Osteoblast (primary cell): ENCODE data around the gene ETV4. TPM values are rescaled to one million over a fixed set of nuclear protein-coding genes. Genes with fewer than 3 reads are reported as not detected.

Experiments
- DNase-seq: peaks from one replicate; pipeline ENCODE4 v3.0.0; 2011; ENCODE audit warnings: low spot score, mixed read lengths; ENCODE audit not compliant: insufficient read length; ENCODE audit errors: missing footprints
- H2AFZ ChIP-seq: 2 replicates; pipeline ENCODE4 v1.6.0; 2011; ENCODE audit warnings: mild to moderate bottlenecking, low read length
- H3K27ac ChIP-seq: 2 replicates; pipeline ENCODE4 v1.5.1; 2011; ENCODE audit warnings: mild to moderate bottlenecking, low read depth, low read length, moderate library complexity
- H3K27me3 ChIP-seq: 2 replicates; pipeline ENCODE4 v1.6.0; 2012; ENCODE audit warnings: mild to moderate bottlenecking, control low read depth, inconsistent platforms, low read length, moderate library complexity; ENCODE audit not compliant: insufficient read depth
- H3K36me3 ChIP-seq: 2 replicates; pipeline ENCODE4 v1.5.1; 2011; ENCODE audit warnings: mild to moderate bottlenecking, low read length, control low read depth, moderate library complexity; ENCODE audit not compliant: insufficient read depth
- H3K4me1 ChIP-seq: 2 replicates; pipeline ENCODE4 v1.5.1; 2011; ENCODE audit warnings: mild to moderate bottlenecking, low read length, control low read depth, moderate library complexity; ENCODE audit not compliant: insufficient read depth
- H3K4me2 ChIP-seq: 2 replicates; pipeline ENCODE4 v1.6.0; 2011; ENCODE audit warnings: mild to moderate bottlenecking, low read length; ENCODE audit not compliant: insufficient read depth
- H3K4me3 ChIP-seq: fragments of 200-600 bp; sonication (generic); 3 replicates; pipeline ENCODE4 v1.5.1; 2012; ENCODE audit warnings: mild to moderate bottlenecking, low read length, inconsistent platforms; ENCODE audit not compliant: insufficient read depth
- H3K79me2 ChIP-seq: 2 replicates; pipeline ENCODE4 v1.6.0; 2012; ENCODE audit warnings: mild to moderate bottlenecking, low read length, control low read depth, inconsistent platforms; ENCODE audit not compliant: insufficient read depth
- H3K9me3 ChIP-seq: 2 replicates; pipeline ENCODE4 v1.5.1; 2011; ENCODE audit warnings: low read depth, low read length, control low read depth
- H4K20me1 ChIP-seq: 2 replicates; pipeline ENCODE4 v1.6.0; 2012; ENCODE audit warnings: mild to moderate bottlenecking, low read length, control low read depth; ENCODE audit not compliant: insufficient read depth
- CTCF ChIP-seq: IDR thresholded peaks from 2 replicates; pipeline ENCODE4 v1.5.1; 2011; ENCODE audit warnings: mild to moderate bottlenecking, low read depth, low read length, moderate library complexity; ENCODE audit errors: extremely low read depth
- total RNA-seq: library from RNA; depleted of rRNA; stranded (reverse); fragments of >200 nt; gene quantifications from 2 replicates; pipeline ENCODE4 v1.2.3, GENCODE V29; 2012

The ETV4 gene
- total RNA-seq, 1 donor, result 0.72 TPM

GRCh38 chr17:43479948-43480347, 66.2 kb downstream of the ETV4 start:
- H3K4me1 ChIP-seq, result peaks cover 11% of the 10 kb centered on the region
- DNase-seq, result no peak
- H3K9me3 ChIP-seq, result no peaks in the 10 kb centered on the region
- no peak overlapping the region for H2AFZ ChIP-seq
- H3K4me2 ChIP-seq, result no peak overlapping the region
- H3K79me2 ChIP-seq, result peaks cover 10% of the 10 kb centered on the region
- H3K27ac ChIP-seq, result no peak overlapping the region
- no peaks in the 10 kb centered on the region for H3K27me3 ChIP-seq
- H4K20me1 ChIP-seq, result no peaks in the 10 kb centered on the region
- TF ChIP-seq CTCF, result no peak
- no peak overlapping the region for H3K4me3 ChIP-seq
- no peaks in the 10 kb centered on the region for H3K36me3 ChIP-seq

Other genes with a start within 250 kb of the ETV4 start
- 12.1 and 18.8 TPM in 2 replicates for gene ARL4D, start 147.3 kb downstream of the ETV4 start, total RNA-seq
- gene DHX8, start 62.4 kb downstream of the ETV4 start, total RNA-seq, result 39.2 and 42.3 TPM in 2 replicates
- gene MEOX1, start 115.6 kb upstream of the ETV4 start, total RNA-seq, result under 0.01 TPM in 1 of 2 replicates, not detected in the other
- gene SOST, start 212.5 kb upstream of the ETV4 start, total RNA-seq, result not detected in 2 replicates
- 67.8 and 68.8 TPM in 2 replicates for gene DUSP3, start 232.6 kb upstream of the ETV4 start, total RNA-seq
- gene CFAP97D1, start 234.1 kb upstream of the ETV4 start, total RNA-seq, result under 0.01 TPM in 1 of 2 replicates, not detected in the other